Mucosa of stomach (tissue), 1 donor: Measurements from ENCODE around the gene C6orf52.
"Not testable (repeated sequence)": the region's sequence is repeated elsewhere in the genome, so short reads cannot be mapped to it uniquely, and the experiment has no call there.

Experiments
- H3K27me3 ChIP-seq: one replicate; pipeline ENCODE4 v1.7.0; 2013; ENCODE audit warnings: mild to moderate bottlenecking, low read length; ENCODE audit not compliant: control insufficient read depth, insufficient read depth
- H3K36me3 ChIP-seq: one replicate; pipeline ENCODE4 v1.7.0; 2013; ENCODE audit warnings: low read length; ENCODE audit not compliant: control insufficient read depth, insufficient read depth
- H3K4me1 ChIP-seq: one replicate; pipeline ENCODE4 v1.7.0; 2013; ENCODE audit warnings: mild to moderate bottlenecking, low read length; ENCODE audit not compliant: control insufficient read depth, insufficient read depth
- H3K4me3 ChIP-seq: one replicate; pipeline ENCODE4 v1.7.0; 2013; ENCODE audit warnings: low read length
- H3K9ac ChIP-seq: one replicate; pipeline ENCODE4 v1.7.0; 2013; ENCODE audit warnings: mild to moderate bottlenecking, low read length, moderate library complexity
- H3K9me3 ChIP-seq: one replicate; pipeline ENCODE4 v1.7.0; 2013; ENCODE audit warnings: mild to moderate bottlenecking, low read length, moderate library complexity; ENCODE audit not compliant: control insufficient read depth
- donor health status: Pancreatic carcinoma.

C6orf52 gene

GRCh38 chr6:10722820-10723566 is 28.6 kb upstream of the C6orf52 start, which contains the start of gene TMEM14C:
Gene TMEM14C (plus strand): TSS chr6:10723070. CDS start chr6:10724614, 1,544 bp downstream.
- Histone ChIP-seq H3K9me3 (no peaks in the 10 kb centered on the region), H3K27me3 (no peaks in the 10 kb centered on the region), H3K36me3 (no peaks in the 10 kb centered on the region), H3K4me3 (peak within 1 kb of the TSS; percentile 67), H3K4me1 (peaks cover 4% of the 10 kb centered on the region), H3K9ac (peak within 1 kb of the TSS; percentile 90)

DNA sequence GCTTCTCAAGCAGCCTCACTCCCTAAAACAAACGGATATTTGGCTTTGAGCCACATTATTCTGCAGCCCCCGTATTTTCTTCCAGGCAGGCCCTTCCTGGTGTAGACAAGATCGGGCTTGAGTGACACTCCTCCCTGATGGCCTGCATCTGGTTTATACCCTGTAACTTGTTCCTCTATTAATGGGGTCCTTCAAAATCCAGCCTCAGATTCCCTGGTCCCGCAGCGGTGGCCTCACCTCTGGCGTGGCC is 28.1 kb upstream of the C6orf52 start:
- Histone ChIP-seq H3K36me3 (no peaks in the 10 kb centered on the region), H3K4me3 (peak overlapping the region; percentile 67), H3K9me3 (no peaks in the 10 kb centered on the region), H3K9ac (peak overlapping the region; percentile 59), H3K27me3 (no peaks in the 10 kb centered on the region), H3K4me1 (peaks cover 4% of the 10 kb centered on the region)

GRCh38 chr6:10721850-10722569 is 27.6 kb upstream of the C6orf52 start:
- H3K4me1 ChIP-seq: peaks cover 4% of the 10 kb centered on the region
- no peaks in the 10 kb centered on the region for H3K9me3 ChIP-seq
- peak overlapping the region; percentile 67 for H3K4me3 ChIP-seq
- peak overlapping the region; percentile 59 for H3K9ac ChIP-seq
- H3K27me3 ChIP-seq: no peaks in the 10 kb centered on the region
- H3K36me3 ChIP-seq: no peaks in the 10 kb centered on the region

DNA sequence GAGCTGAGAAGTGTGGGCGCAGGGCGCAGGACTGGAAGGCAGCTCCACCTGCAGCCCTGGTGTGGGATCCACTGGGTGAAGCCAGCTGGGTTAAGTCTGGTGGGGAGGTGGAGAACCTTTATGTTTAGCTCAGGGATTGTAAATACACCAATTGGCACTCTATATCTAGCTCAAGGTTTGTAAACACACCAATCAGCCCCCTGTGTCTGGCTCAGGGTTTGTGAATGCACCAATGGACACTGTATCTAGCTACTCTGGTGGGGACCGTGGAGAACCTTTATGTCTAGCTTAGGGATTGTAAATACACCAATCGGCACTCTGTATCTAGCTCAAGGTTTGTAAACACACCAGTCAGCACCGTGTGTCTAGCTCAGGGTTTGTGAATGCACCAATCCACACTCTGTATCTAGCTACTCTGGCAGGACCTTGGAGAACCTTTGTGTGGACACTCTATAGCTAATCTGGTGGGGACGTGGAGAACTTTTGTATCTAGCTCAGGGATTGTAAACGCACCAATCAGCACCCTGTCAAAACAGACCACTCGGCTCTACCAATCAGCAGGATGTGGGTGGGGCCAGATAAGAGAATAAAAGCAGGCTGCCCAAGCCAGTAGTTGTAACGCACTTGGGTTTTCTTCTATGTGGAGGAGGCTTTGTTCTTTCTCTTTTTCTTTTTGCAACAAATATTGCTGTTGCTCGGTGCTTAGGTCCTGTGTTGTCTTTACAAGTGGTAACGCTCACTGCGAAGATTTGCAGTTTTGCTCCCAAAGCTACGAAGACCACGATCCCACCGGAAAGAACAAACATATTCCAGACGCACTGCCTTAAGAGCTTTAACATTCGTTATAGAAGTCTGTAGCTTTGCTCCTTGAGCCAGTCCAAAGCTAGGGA is 26.8 kb upstream of the C6orf52 start:
- not testable (repeated sequence) for H3K36me3 ChIP-seq, H3K4me1 ChIP-seq, H3K27me3 ChIP-seq, H3K9me3 ChIP-seq
- H3K4me3 ChIP-seq: peak overlapping the region; percentile 34
- H3K9ac ChIP-seq: peak overlapping the region; percentile 67

GRCh38 chr6:10720265-10720959 is 26.0 kb upstream of the C6orf52 start:
- no peaks in the 10 kb centered on the region for H3K9me3 ChIP-seq
- H3K4me1 ChIP-seq: peaks cover 4% of the 10 kb centered on the region
- no peaks in the 10 kb centered on the region for H3K36me3 ChIP-seq
- peak overlapping the region; percentile 34 for H3K4me3 ChIP-seq
- no peaks in the 10 kb centered on the region for H3K27me3 ChIP-seq
- H3K9ac ChIP-seq: peak overlapping the region; percentile 67

DNA sequence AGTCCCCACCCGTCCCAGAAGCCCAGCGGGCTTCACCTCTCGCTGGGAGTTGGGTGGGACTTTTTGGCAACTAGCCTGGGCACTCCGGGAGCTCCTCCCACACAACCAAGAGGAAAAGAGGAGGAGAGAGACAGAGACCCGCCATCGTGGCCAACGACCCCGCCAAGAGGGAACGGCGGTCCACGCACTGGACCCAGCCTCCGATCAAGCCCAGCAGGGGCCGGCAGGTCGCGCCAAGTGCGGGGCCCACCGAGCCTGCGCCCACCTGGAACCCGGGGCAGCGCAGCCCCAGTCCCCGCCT is 25.5 kb upstream of the C6orf52 start:
- peak overlapping the region; percentile 34 for H3K4me3 ChIP-seq
- no peaks in the 10 kb centered on the region for H3K27me3 ChIP-seq
- peaks cover 4% of the 10 kb centered on the region for H3K4me1 ChIP-seq
- H3K9me3 ChIP-seq: no peaks in the 10 kb centered on the region
- H3K9ac ChIP-seq: peak overlapping the region; percentile 67
- no peaks in the 10 kb centered on the region for H3K36me3 ChIP-seq

DNA sequence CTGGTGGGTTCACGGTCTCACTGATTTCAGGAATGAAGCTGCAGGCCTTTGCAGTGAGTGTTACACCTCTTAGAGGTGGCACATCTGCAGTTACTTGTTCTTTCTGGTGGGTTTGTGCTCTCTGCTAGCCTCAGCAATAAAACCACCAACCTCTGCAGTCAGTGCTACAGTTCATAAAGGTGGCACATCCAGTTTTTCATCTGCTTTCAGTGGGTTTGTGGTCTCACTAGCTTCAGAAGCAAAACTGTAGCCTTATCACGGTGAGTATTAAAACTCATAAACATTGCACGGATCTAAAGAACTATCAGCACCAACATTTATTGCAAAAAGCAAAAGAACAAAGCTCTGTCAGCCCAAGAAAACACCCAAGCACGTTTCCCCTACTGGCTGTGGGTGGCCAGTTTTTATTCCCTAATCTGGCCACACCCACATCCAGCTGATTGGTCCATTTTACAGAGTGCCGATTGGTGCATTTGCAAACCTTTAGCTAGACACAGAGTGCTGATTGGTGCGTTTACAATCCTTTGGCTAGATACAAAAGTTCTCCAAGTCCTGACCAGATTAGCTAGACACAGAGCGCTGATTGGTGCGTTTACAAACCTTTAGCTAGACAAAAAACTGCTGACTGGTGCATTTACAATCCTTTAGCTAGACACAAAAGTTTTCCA is 25.0 kb upstream of the C6orf52 start:
- H3K9me3 ChIP-seq: no peaks in the 10 kb centered on the region
- no peaks in the 10 kb centered on the region for H3K36me3 ChIP-seq
- H3K27me3 ChIP-seq: no peaks in the 10 kb centered on the region
- H3K4me3 ChIP-seq: peak overlapping the region; percentile 34
- H3K9ac ChIP-seq: no peak overlapping the region
- peaks cover 4% of the 10 kb centered on the region for H3K4me1 ChIP-seq

- Histone ChIP-seq H3K36me3 (no peaks in the 10 kb centered on the region), H3K9me3 (no peaks in the 10 kb centered on the region), H3K4me1 (no peaks in the 10 kb centered on the region), H3K9ac (no peak overlapping the region), H3K27me3 (no peaks in the 10 kb centered on the region), H3K4me3 (no peak overlapping the region)
These were observed 19.5 kb upstream of the C6orf52 start for GRCh38 chr6:10713962-10714361.

- Histone ChIP-seq H3K36me3 (no peaks in the 10 kb centered on the region), H3K9ac (no peak overlapping the region), H3K9me3 (no peaks in the 10 kb centered on the region), H3K4me3 (no peak overlapping the region), H3K27me3 (no peaks in the 10 kb centered on the region), H3K4me1 (peaks cover 12% of the 10 kb centered on the region)
These were observed 2.2 kb upstream of the C6orf52 start for GRCh38 chr6:10696655-10697054.

DNA sequence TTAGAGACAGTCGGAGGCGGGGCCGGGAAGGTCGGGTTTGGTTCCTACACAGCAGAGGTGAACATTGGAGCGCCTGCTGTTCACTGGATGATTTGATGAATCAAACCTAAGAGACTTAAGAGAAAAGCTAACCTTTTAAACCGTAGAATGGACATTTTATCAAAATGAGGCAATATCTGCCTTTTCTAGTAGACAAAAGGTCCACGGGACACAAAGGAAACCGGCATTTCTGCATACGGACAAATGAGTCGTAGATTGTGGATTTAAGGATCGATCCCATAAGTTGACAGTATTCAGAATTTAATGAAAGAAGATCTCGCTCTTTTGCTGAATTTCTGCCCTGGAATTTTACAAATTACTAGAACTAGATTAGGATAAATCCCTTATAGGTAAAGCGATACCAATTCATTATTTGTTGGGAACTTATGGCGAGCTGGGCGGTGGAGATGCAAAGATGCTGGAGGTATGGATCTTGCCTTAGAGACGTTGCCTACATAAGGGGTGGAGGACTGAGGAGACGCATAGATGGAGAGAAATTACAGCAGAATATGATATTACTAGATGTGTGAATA is 756 bp upstream of the C6orf52 start:
- H3K36me3 ChIP-seq: no peaks in the 10 kb centered on the region
- H3K4me1 ChIP-seq: peaks cover 12% of the 10 kb centered on the region
- H3K9ac ChIP-seq: peak overlapping the region; percentile 94

GRCh38 chr6:10692965-10693538 is 1.4 kb downstream of the C6orf52 start:
- H3K36me3 ChIP-seq: no peaks in the 10 kb centered on the region
- H3K27me3 ChIP-seq: no peaks in the 10 kb centered on the region
- peaks cover 12% of the 10 kb centered on the region for H3K4me1 ChIP-seq
- H3K9ac ChIP-seq: peak overlapping the region; percentile 94
- peak overlapping the region; percentile 73 for H3K4me3 ChIP-seq
- no peaks in the 10 kb centered on the region for H3K9me3 ChIP-seq

More for the DNA sequence above, 756 bp upstream of the C6orf52 start:
- no peaks in the 10 kb centered on the region for H3K9me3 ChIP-seq
- no peaks in the 10 kb centered on the region for H3K27me3 ChIP-seq
- H3K4me3 ChIP-seq: peak overlapping the region; percentile 73
